ENCODE data around the gene ZNF780A. TPM values are rescaled to one million over a fixed set of nuclear protein-coding genes. Genes with fewer than 3 reads are reported as not detected.
"Not testable (repeated sequence)": the region's sequence is repeated elsewhere in the genome, so short reads cannot be mapped to it uniquely, and the experiment has no call there.

ZNF780A gene
- 10 to 100 TPM; 24.1 to 24.5 TPM for total RNA-seq

GRCh38 chr19:40090241-40091204, at the start of gene ZNF780A:
ZNF780A (minus strand) TSS chr19:40090943; CDS start chr19:40084753, 6,190 bp downstream.
- peak within 1 kb of the TSS; percentile 98 for H3K4me3 Mint-ChIP-seq
- H3K36me3 Mint-ChIP-seq (ENCODE audit: low read depth), result peaks cover 20% of the 10 kb centered on the region
- ChIA-PET POLR2A (interaction anchor here (0.7 kb wide), 1 partner anchor 35 kb away, joined by 3 read pairs; no protein-coding TSS in a partner anchor), CTCF (no interaction called here)
- H3K9me3 Mint-ChIP-seq, result peaks cover 13% of the 10 kb centered on the region
- peaks cover 3% of the 10 kb centered on the region for H3K27me3 Mint-ChIP-seq
- H3K27ac Mint-ChIP-seq, result peak within 1 kb of the TSS; percentile 99
- peak; percentile 83 for DNase-seq
- H3K4me1 Mint-ChIP-seq, result peaks cover 36% of the 10 kb centered on the region

- DNase-seq, result peak; percentile 30
- ChIA-PET POLR2A (no interaction called here), CTCF (interaction anchor here (0.6 to 1.6 kb wide), 8 partner anchors 12 to 169 kb away, joined by 3 to 5 read pairs (median 3); partner anchors contain the start of genes PSMC4 and TTC9B)
- Mint-ChIP-seq H3K9me3 (no peaks in the 10 kb centered on the region), H3K36me3 (ENCODE audit: low read depth) (no peaks in the 10 kb centered on the region), H3K27me3 (peaks cover 18% of the 10 kb centered on the region), H3K27ac (no peak overlapping the region), H3K4me3 (no peak overlapping the region), H3K4me1 (peaks cover 27% of the 10 kb centered on the region)
Measured at GRCh38 chr19:40139533-40140287, 49.0 kb upstream of the ZNF780A start.

GRCh38 chr19:40136818-40137217, 46.1 kb upstream of the ZNF780A start:
- Mint-ChIP-seq H3K9me3 (no peaks in the 10 kb centered on the region), H3K27me3 (peaks cover 23% of the 10 kb centered on the region), H3K4me1 (peaks cover 6% of the 10 kb centered on the region), H3K27ac (no peak overlapping the region), H3K36me3 (ENCODE audit: low read depth) (no peaks in the 10 kb centered on the region), H3K4me3 (no peak overlapping the region)
- no peak for DNase-seq
- ChIA-PET POLR2A (no interaction called here), CTCF (no interaction called here)

DNA sequence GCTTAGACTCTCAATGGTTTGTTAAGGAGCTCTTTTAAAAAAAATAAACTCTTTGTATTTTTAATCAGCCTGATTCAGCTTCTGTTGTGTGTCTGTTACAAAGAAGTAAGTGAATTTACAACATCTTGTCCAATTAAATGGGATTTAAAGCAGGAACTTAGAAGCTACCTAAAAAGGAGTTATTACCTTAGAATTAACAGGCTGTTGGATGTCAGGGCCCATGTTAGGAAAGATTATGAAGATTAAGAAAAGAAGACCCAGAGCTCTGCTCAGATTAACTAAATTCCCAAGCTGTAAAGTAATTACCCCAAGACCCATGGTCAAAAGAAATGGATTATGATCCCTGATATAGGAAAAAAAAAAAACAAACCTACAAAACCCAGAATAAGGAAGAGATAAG, 44.1 kb upstream of the ZNF780A start:
- ChIA-PET POLR2A (interaction anchor here (0.6 kb wide), 1 partner anchor 8 kb away, joined by 5 read pairs; no protein-coding TSS in a partner anchor), CTCF (no interaction called here)
- no peak overlapping the region for H3K27ac Mint-ChIP-seq
- peaks cover 2% of the 10 kb centered on the region for H3K9me3 Mint-ChIP-seq
- no peak overlapping the region for H3K4me3 Mint-ChIP-seq
- H3K4me1 Mint-ChIP-seq, result peaks cover 3% of the 10 kb centered on the region
- no peaks in the 10 kb centered on the region for H3K36me3 Mint-ChIP-seq (ENCODE audit: low read depth)
- DNase-seq, result no peak
- H3K27me3 Mint-ChIP-seq, result peaks cover 40% of the 10 kb centered on the region

GRCh38 chr19:40133491-40133890, 42.7 kb upstream of the ZNF780A start:
- Mint-ChIP-seq H3K4me3 (no peak overlapping the region), H3K4me1 (no peaks in the 10 kb centered on the region), H3K27me3 (peaks cover 48% of the 10 kb centered on the region), H3K9me3 (peaks cover 5% of the 10 kb centered on the region), H3K27ac (no peak overlapping the region), H3K36me3 (ENCODE audit: low read depth) (no peaks in the 10 kb centered on the region)
- DNase-seq, result no peak
- CTCF ChIA-PET, result no interaction called here
- POLR2A ChIA-PET, result no interaction called here

- CTCF ChIA-PET, result no interaction called here
- no peaks in the 10 kb centered on the region for H3K4me1 Mint-ChIP-seq
- no peak for DNase-seq
- POLR2A ChIA-PET, result no interaction called here
- no peak overlapping the region for H3K4me3 Mint-ChIP-seq
- H3K27ac Mint-ChIP-seq, result no peak overlapping the region
- H3K9me3 Mint-ChIP-seq, result peaks cover 5% of the 10 kb centered on the region
- no peaks in the 10 kb centered on the region for H3K36me3 Mint-ChIP-seq (ENCODE audit: low read depth)
- peaks cover 51% of the 10 kb centered on the region for H3K27me3 Mint-ChIP-seq
Measured at GRCh38 chr19:40130013-40130412, 39.3 kb upstream of the ZNF780A start.

DNA sequence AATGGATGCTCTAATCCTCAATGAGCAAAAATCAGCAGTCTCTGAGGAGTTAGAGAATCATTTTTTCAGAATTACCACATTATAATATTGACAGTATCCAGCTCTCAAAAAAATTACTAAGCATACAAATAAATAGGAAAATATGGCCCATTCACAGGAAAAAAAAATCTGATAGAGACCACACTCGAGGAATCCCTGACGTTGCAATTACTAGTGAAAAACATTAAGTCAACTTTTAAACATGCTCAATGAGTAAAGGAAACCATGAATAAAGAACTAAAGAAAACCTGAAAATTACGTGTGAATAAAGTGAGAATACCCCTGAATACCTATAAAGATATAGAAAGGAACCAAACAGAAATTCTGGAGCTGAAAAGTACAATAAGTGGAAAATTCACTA, 38.7 kb upstream of the ZNF780A start:
- Mint-ChIP-seq H3K9me3 (peaks cover 5% of the 10 kb centered on the region), H3K36me3 (ENCODE audit: low read depth) (no peaks in the 10 kb centered on the region), H3K27ac (no peak overlapping the region), H3K27me3 (peaks cover 54% of the 10 kb centered on the region), H3K4me3 (no peak overlapping the region), H3K4me1 (no peaks in the 10 kb centered on the region)
- ChIA-PET CTCF (no interaction called here), POLR2A (no interaction called here)
- DNase-seq, result no peak

DNA sequence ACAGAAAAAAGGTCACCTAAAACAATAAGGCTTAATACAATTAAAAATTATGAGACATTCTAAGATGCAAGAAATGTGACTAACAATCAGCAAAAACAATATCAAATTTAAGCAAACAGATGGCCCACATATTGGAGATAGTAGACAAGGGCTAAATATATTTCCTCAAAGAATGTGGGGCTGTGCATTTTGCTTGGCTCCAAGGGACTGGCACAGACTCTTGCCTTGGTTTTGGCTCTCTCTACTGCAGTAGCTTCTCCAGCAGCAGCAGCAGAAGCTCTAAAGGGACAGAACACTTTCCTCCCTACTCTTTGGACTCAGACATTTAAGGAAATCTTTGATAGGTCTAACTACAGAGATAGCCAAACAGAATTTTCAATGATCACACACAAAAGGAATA, 38.2 kb upstream of the ZNF780A start:
- Mint-ChIP-seq H3K36me3 (ENCODE audit: low read depth) (no peaks in the 10 kb centered on the region), H3K9me3 (peaks cover 5% of the 10 kb centered on the region), H3K27me3 (peaks cover 54% of the 10 kb centered on the region), H3K4me3 (no peak overlapping the region), H3K27ac (no peak overlapping the region), H3K4me1 (no peaks in the 10 kb centered on the region)
- POLR2A ChIA-PET, result no interaction called here
- DNase-seq, result no peak
- CTCF ChIA-PET, result no interaction called here

DNA sequence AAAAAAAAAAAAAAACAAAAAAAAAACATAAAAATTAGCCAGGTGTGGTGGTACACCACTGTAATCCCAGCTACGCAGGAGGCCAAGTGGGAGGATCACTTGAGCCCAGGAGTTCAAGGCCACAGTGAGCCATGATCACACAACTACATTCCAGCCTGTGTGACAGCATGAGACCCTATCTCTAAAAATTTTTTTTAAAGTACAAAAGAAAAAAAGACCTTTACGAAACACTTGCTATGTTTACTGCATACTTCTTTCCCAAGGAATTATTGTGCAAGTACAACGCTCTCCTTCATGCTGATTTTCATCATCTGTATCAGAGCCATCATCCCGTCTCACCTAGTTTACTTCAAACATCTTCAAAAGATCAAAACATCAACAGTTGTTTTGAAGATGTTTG, 28.6 kb upstream of the ZNF780A start:
- no peak for DNase-seq
- Mint-ChIP-seq H3K4me1 (no peaks in the 10 kb centered on the region), H3K4me3 (no peak overlapping the region), H3K9me3 (peaks cover 10% of the 10 kb centered on the region), H3K27me3 (peaks cover 4% of the 10 kb centered on the region), H3K36me3 (ENCODE audit: low read depth) (no peaks in the 10 kb centered on the region), H3K27ac (no peak overlapping the region)
- ChIA-PET POLR2A (no interaction called here), CTCF (no interaction called here)

DNA sequence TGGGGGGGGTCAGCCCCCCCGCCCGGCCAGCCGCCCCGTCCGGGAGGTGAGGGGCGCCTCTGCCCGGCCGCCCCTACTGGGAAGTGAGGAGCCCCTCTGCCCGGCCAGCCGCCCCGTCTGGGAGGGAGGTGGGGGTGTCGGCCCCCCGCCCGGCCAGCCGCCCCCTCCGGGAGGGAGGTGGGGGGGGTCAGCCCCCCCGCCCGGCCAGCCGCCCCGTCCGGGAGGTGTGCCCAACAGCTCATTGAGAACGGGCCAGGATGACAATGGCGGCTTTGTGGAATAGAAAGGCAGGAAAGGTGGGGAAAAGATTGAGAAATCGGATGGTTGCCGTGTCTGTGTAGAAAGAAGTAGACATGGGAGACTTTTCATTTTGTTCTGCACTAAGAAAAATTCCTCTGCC, 27.9 kb upstream of the ZNF780A start:
- peaks cover 10% of the 10 kb centered on the region for H3K9me3 Mint-ChIP-seq
- H3K4me3 Mint-ChIP-seq; CTCF ChIA-PET; H3K27ac Mint-ChIP-seq; H3K4me1 Mint-ChIP-seq; DNase-seq; POLR2A ChIA-PET; H3K36me3 Mint-ChIP-seq (ENCODE audit: low read depth); H3K27me3 Mint-ChIP-seq: not testable (repeated sequence)

GRCh38 chr19:40116075-40116474, 25.3 kb upstream of the ZNF780A start:
- Mint-ChIP-seq H3K4me1 (no peaks in the 10 kb centered on the region), H3K9me3 (peaks cover 10% of the 10 kb centered on the region), H3K27me3 (peaks cover 2% of the 10 kb centered on the region), H3K27ac (no peak overlapping the region), H3K4me3 (no peak overlapping the region), H3K36me3 (ENCODE audit: low read depth) (no peaks in the 10 kb centered on the region)
- POLR2A ChIA-PET, result no interaction called here
- CTCF ChIA-PET, result no interaction called here
- no peak for DNase-seq

- H3K9me3 Mint-ChIP-seq, result peaks cover 10% of the 10 kb centered on the region
- DNase-seq; H3K27ac Mint-ChIP-seq; H3K4me3 Mint-ChIP-seq; H3K27me3 Mint-ChIP-seq; POLR2A ChIA-PET; CTCF ChIA-PET; H3K36me3 Mint-ChIP-seq (ENCODE audit: low read depth); H3K4me1 Mint-ChIP-seq: not testable (repeated sequence)
Measured at GRCh38 chr19:40114119-40114518, 23.4 kb upstream of the ZNF780A start.

DNA sequence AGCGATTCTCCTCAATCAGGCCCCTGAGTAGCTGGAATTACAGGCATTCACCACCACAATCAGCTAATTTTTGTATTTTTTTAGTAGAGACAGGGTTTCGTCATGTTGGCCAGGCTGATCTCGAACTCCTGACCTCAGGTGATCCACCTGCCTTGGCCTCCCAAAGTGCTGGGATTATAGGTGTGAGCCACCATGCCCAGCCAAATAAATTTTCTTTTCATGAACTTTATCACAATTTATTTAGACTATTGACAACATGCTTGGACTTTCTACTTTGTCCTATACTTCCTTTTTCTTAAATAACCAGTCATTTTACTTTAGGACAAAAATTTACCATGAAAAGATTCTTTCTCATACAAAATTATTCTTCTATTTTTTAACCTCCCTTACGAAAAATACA, 21.5 kb upstream of the ZNF780A start:
- POLR2A ChIA-PET; DNase-seq; CTCF ChIA-PET; H3K27ac Mint-ChIP-seq; H3K4me3 Mint-ChIP-seq; H3K4me1 Mint-ChIP-seq; H3K27me3 Mint-ChIP-seq; H3K36me3 Mint-ChIP-seq (ENCODE audit: low read depth): not testable (repeated sequence)
- H3K9me3 Mint-ChIP-seq, result peaks cover 10% of the 10 kb centered on the region

Data from activated CD4-positive, alpha-beta T cell treated with anti-CD3 and anti-CD28 coated beads, Interleukin-2, amount 10 ng/mL, durations not matched to agents 7 days and 5 days (primary cell).